Effector memory CD4-positive, alpha-beta T cell (primary cell): ENCODE measurements around the gene CEP192.
"Not testable (repeated sequence)": the region's sequence is repeated elsewhere in the genome, so short reads cannot be mapped to it uniquely, and the experiment has no call there.

Source experiments
- DNase-seq, 3 donors: peaks; one replicate each; pipeline ENCODE4 v3.0.0-alpha.2; 2020
- H3K27ac ChIP-seq: 2 replicates; pipeline ENCODE4 v1.7.0; 2013; ENCODE audit warnings: mild to moderate bottlenecking, low read length, moderate library complexity; ENCODE audit not compliant: insufficient read depth, poor library complexity, severe bottlenecking
- H3K27me3 ChIP-seq: replicated peaks from 2 replicates; pipeline ENCODE4 v1.7.0; 2013; ENCODE audit warnings: mild to moderate bottlenecking, low read length; ENCODE audit not compliant: insufficient read depth, control insufficient read depth, poor library complexity, severe bottlenecking
- H3K36me3 ChIP-seq: 2 replicates; pipeline ENCODE4 v1.7.0; 2013; ENCODE audit warnings: mild to moderate bottlenecking, low read length, moderate library complexity; ENCODE audit not compliant: control insufficient read depth, insufficient read depth
- H3K4me1 ChIP-seq: 2 replicates; pipeline ENCODE4 v1.7.0; 2013; ENCODE audit warnings: low read length, mild to moderate bottlenecking; ENCODE audit not compliant: control insufficient read depth, insufficient read depth, poor library complexity, severe bottlenecking
- H3K4me3 ChIP-seq: 2 replicates; pipeline ENCODE4 v1.7.0; 2013; ENCODE audit warnings: low read length, low read depth, mild to moderate bottlenecking; ENCODE audit not compliant: insufficient read depth, poor library complexity, severe bottlenecking
- H3K9me3 ChIP-seq: 2 replicates; pipeline ENCODE4 v1.7.0; 2013; ENCODE audit warnings: mild to moderate bottlenecking, low read length, moderate library complexity; ENCODE audit not compliant: control insufficient read depth

CEP192 gene

DNA sequence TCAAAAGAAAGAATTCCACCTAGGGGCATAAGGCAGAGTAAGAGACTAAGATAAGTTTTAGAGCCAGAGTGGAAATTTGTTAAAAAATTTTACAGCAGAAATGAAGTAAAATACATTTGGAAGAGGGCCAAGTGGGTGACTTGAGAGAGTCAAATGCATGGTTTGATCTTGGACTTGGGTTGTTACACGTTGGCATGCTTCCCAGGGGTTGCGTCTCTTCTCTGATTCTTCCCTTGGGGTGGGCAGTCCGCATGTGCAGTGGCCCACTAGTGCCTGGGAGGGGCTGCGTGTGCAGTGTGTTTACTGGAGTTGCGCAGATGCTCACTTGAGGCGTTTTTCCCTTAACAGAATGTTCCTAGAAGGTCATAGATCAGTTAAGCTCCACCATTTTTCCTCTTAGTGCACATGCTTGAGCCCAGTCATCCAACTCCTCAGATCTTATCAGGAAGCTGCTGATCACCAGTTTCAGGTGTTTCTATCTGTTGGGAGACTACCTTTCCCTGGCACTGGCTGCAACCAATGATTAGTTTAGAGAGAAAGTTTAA, 30.2 kb upstream of the CEP192 start:
- no peak overlapping the region for H3K27ac ChIP-seq
- DNase-seq = no peak
- no peaks in the 10 kb centered on the region for H3K27me3 ChIP-seq
- H3K36me3 ChIP-seq = peaks cover 16% of the 10 kb centered on the region
- H3K9me3 ChIP-seq = no peaks in the 10 kb centered on the region
- H3K4me3 ChIP-seq = no peak overlapping the region
- no peaks in the 10 kb centered on the region for H3K4me1 ChIP-seq

DNA sequence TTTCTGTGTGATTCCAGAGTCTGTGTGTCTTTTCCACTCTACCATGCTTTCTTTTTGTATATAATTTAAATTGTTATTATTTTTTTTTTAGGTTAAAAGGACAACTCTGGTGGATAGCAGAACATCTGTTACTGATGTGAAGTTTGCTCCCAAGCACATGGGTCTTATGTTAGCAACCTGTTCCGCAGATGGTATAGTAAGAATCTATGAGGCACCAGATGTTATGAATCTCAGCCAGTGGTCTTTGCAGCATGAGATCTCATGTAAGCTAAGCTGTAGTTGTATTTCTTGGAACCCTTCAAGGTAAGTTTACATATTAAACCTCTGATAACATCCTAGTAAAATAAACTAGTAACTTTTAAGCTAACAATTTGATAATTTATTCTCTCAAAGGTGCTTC, 28.1 kb upstream of the CEP192 start:
- Histone ChIP-seq H3K27ac (no peak overlapping the region), H3K27me3 (no peaks in the 10 kb centered on the region), H3K4me1 (no peaks in the 10 kb centered on the region), H3K4me3 (no peak overlapping the region), H3K36me3 (peaks cover 16% of the 10 kb centered on the region), H3K9me3 (no peaks in the 10 kb centered on the region)
- no peak for DNase-seq

DNA sequence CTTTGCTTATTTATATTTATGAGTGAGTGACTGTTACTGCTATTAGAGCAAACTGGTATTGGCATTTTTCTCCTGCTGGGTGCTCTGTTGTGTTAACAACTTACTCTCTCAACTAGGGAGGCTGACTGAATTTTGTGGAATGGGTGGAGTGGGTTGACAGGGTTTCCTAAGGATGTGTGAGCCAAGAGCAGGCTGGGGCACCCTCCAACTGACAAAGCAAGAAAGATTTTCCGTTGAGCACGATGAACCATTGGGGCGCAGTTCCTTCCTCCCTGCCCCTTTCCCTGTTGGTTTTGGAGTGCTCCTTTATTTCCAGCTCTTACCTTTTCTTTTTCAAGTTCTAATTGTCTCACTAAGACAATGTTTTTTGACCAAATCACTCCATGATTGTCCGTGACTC, 23.0 kb upstream of the CEP192 start:
- Histone ChIP-seq H3K9me3 (no peaks in the 10 kb centered on the region), H3K4me3 (no peak overlapping the region), H3K27ac (no peak overlapping the region), H3K36me3 (peaks cover 19% of the 10 kb centered on the region), H3K4me1 (no peaks in the 10 kb centered on the region), H3K27me3 (no peaks in the 10 kb centered on the region)
- DNase-seq = no peak

DNA sequence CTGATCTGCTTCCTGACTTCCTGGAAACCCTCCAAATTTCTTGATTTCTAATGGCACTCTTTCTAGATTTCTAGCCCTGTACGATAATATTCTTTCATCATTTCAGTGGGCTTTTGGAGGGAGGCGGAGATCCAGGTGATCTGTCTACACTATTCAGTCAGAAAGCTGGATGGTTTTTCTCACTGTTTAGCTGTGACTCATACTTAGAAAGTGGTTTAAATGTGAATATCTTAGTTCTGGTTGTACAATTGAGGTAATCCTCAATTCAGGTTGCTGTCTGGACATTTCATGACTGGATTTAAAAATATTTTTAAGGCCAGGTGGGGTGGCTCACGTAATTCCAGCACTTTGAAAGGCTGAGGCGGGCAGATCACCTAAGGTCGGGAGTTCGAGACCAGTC, 22.5 kb upstream of the CEP192 start:
- Histone ChIP-seq H3K9me3 (no peaks in the 10 kb centered on the region), H3K27me3 (no peaks in the 10 kb centered on the region), H3K4me3 (no peak overlapping the region), H3K27ac (no peak overlapping the region), H3K4me1 (no peaks in the 10 kb centered on the region), H3K36me3 (peaks cover 14% of the 10 kb centered on the region)
- no peak for DNase-seq

DNA sequence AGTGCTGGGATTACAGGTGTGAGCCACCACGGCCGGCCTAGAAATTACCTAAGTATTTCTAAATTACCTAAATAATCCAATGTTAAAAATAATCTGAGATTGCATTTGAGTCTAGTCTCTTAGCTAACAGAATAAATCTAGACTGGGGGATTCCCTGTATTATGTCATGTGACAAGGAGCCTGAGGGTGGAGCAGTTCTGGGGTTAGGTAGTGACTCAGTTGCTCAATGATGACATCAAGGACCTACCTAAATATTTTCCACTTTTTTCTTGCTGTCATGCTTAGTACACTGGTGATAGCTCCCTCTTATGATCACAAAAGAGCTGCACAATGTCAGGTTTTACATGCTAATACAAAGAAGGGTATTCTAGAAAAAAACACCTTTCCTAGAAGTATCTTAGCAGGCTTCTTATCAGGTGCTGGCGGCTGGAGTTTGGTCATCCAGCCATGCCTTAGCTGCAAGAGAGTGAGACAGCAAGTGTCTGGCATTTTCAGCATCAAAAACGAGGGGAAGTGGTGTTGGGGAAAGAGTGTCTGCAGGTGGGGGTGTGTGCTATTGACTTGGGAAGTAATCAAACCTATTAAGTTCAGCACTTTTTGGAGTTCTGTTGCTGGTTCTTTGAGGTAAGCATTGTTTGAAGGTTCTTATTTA, 17.5 kb upstream of the CEP192 start:
- peaks cover 33% of the 10 kb centered on the region for H3K36me3 ChIP-seq
- no peak for DNase-seq

DNA sequence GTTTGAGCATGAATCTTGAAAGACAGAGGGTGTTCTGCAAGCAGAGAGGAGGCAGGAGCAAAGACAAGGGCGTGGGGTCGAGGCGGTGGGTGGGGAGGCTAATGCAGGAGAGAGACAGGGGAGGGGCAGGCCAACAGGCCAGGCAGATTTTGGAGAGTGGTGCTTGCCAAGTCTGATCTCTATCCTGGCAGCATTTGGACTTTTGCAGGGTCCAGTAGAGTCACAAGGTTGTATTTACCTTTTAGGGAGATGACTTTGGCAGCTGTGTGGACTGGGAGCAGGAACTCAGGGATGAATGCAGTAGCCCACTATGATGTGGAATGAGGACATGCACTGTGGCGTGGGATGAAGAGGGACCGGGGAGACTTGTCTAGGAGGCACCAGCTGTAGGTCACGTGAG, 15.7 kb upstream of the CEP192 start:
- H3K27me3 ChIP-seq = no peaks in the 10 kb centered on the region

More for the DNA sequence above, 17.5 kb upstream of the CEP192 start:
- Histone ChIP-seq H3K4me1 (no peaks in the 10 kb centered on the region), H3K4me3 (no peak overlapping the region), H3K9me3 (no peaks in the 10 kb centered on the region), H3K27ac (no peak overlapping the region), H3K27me3 (no peaks in the 10 kb centered on the region)

DNA sequence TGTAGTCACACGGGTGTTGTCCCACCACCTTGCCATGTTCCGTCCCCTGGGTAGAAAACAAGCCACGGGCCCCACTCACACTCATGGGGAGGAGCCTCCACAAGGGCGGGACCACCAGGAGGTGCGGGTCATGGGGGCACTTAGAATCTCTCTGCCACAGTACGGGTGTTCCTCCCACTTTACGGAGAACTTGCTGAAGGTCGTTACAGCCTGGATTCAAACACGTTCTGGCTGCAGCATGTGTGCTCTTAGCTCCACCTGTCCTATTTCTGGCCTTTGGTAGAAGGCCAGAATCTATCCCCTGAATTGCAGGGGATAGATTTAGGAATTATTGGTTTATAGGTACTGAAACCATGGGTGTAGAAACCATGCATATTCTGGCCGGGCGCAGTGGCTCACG, 14.9 kb upstream of the CEP192 start:
- Histone ChIP-seq H3K27me3 (no peaks in the 10 kb centered on the region), H3K4me3 (no peak overlapping the region), H3K27ac (no peak overlapping the region), H3K36me3 (peaks cover 32% of the 10 kb centered on the region), H3K9me3 (no peaks in the 10 kb centered on the region), H3K4me1 (no peaks in the 10 kb centered on the region)
- no peak for DNase-seq

More for the DNA sequence above, 15.7 kb upstream of the CEP192 start:
- no peaks in the 10 kb centered on the region for H3K9me3 ChIP-seq
- DNase-seq = no peak
- no peak overlapping the region for H3K27ac ChIP-seq
- H3K36me3 ChIP-seq = peaks cover 33% of the 10 kb centered on the region
- H3K4me1 ChIP-seq = no peaks in the 10 kb centered on the region
- H3K4me3 ChIP-seq = no peak overlapping the region

DNA sequence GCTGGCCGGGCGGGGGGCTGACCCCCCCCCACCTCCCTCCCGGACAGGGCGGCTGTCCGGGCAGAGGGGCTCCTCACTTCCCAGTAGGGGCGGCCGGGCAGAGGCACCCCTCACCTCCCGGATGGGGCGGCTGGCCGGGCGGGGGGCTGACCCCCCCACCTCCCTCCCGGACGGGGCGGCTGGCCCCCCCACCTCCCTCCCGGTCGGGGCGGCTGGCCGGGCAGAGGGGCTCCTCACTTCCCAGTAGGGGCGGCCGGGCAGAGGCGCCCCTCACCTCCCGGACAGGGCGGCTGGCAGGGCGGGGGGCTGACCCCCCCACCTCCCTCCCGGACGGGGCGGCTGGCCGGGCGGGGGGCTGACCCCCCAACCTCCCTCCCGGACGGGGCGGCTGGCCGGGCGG, 11.1 kb upstream of the CEP192 start:
- H3K27ac ChIP-seq, H3K9me3 ChIP-seq, DNase-seq, H3K4me3 ChIP-seq, H3K27me3 ChIP-seq, H3K4me1 ChIP-seq: not testable (repeated sequence)
- peaks cover 39% of the 10 kb centered on the region for H3K36me3 ChIP-seq

DNA sequence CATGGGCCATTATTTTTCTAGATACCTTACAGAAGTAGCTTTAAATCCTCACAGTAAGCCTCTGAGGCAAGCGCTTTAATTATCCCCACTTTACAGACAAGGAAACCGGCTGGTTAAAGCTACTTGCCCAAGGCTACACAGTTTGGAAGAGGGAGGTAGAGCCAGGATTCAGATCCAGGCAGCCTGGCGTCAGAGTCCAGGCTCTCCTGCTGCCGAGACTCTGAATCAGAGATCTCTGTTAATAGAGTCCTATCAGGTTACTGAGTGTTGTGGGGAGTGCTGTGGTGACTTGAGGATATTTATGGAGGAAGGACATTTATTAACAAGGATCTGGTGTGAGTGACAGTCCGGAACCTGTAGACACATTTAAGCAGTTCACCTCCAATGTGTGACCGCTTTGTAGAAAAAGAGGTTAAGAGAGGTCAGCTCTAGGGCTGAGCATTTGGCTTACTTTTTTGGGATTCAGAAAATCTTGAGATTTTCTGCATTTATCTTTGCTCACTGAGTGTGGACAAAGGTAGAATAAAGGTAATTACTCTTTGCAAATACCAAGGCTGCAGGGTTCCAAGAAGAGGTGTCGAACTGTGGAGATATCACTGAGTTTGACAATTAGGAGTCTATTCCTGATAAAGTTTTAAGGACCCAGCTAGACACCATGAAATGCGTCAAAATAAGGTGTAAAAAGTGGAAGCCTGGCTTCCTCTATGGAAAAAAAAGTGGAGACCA, 1.6 kb upstream of the CEP192 start:
- Histone ChIP-seq H3K4me3 (no peak overlapping the region), H3K36me3 (no peaks in the 10 kb centered on the region), H3K27ac (no peak overlapping the region), H3K27me3 (no peaks in the 10 kb centered on the region), H3K9me3 (no peaks in the 10 kb centered on the region), H3K4me1 (peaks cover 10% of the 10 kb centered on the region)
- no peak for DNase-seq

DNA sequence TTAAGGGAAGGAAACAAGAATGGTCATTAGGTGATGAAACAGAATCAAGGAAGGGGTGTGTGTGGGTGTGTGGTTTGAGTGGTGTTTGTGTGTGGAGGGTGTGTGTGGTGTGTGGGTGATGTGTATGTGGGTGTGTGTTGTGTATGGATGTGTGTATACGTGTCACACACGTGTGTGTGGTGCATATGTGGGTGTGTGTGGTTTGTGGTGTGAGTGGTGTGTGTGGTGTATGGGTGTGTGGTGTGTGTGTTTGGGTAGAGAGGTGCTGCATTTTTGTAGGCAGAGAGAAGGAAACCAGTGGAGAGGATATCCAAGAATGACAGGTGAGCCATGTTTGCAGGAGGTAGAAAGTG, 1.1 kb upstream of the CEP192 start:
- Histone ChIP-seq H3K4me3 (no peak overlapping the region), H3K36me3 (no peaks in the 10 kb centered on the region), H3K27me3 (no peaks in the 10 kb centered on the region), H3K4me1 (peaks cover 10% of the 10 kb centered on the region), H3K27ac (no peak overlapping the region), H3K9me3 (no peaks in the 10 kb centered on the region)
- no peak for DNase-seq
